ENCODE measurements around the gene UCP3.

The UCP3 gene

DNA sequence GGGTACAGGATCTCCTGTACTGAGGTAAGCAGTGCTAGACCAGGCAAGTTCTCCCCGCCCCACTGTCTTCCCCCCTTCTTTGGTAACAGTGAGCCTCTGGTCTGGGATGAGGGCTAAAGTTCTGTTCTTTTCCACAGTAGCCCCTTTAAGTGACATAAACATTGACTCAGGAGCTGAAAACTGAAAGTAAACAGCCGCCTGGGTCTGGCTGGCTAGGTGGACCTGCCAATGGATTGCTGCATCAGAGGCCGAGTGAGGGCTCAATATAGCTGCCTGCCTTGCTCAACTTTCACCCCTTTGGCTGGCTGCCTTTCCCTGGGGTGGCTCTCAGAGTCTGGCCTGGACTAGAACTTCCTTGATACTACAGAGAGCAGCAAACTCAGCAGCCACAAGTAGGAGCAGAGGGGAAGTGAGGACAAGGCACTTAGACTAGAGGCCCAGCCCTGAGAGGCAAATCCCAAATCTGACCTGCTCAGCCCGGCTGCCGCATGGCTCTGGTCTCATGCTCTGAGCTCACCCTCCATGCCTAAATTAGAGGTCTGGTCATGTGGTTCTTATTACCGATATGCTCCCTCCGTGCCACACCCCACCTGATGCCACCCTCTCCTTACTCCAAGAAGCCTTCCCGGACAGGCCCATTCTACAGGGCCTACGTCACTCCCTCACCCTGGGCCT lies 9.6 kb upstream of the UCP3 start:
- DNase-seq, result no peak

DNA sequence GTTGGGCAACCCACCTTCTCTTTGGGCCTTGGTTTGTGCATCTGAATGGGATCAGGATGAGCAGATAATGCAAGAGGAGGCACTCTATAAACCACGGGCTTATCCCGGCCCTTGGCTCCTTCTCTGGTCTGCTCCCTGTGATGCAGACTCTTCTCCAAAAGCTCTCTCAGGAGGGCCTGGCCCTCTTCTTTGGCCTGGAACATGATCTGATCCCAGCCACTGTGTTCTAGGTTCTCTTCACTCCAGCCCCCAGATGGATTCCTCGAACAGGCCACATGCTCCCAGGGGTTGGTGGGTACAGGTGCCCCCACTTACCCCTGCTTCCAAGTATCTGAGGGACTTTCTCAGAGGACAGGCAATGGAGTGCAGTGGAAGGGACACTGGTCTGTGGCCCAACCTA lies 8.7 kb upstream of the UCP3 start:
- no peak for DNase-seq

DNA sequence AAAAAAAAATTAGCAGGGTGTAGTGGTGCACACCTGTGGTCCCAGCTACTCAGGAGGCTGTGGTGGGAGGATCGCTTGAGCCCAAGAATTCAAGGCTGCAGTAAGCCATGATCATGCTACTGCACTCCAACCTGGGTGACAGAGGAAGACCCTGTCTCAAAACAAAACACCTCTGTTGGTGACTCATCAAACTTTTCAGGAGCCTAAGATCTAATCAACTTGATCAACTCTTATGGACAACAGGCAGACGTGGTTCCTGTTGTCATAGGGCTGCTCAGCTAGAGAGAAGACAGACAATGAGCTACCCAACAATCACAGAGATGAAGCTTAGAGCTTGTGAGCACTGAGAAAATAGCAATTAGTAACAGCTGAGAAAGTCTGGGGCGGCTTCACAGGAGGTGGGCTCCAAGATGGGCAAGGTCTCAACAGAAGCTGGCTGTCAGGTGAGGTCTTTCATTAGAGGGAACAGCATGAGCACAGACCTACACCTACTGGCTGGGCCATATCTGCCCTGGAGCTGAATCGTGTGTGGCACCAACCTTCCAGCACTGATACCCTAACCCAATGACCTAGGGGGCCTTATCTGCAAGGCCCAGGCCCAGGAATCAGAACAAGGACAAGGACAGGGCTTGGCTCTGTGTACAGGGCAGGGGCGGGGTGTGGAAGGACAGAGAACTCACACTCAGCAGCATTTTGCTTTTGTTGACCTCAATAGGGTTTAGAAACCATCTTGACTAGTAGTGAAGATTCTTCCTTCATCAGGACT lies 7.2 kb upstream of the UCP3 start:
- DNase-seq, result no peak

DNA sequence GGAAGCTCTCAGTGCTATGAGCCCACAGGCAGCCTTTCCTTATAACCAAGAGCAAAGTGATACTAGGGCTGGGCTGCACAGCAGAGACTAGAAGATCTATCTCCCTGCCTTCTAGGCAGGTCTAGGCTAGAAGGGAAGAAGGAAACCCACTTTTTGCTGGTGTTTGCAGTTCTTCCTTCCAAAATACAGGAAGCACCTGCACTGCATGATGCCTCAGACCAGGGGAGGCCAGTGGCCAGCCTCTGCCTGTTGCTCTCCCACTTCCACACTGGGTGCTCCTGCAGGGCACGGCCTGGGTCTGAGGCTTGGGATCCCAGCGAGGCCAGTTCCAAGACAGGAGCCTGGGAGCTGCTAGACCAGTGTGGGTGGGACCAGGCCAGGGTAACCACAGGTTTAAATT lies 6.0 kb upstream of the UCP3 start:
- DNase-seq, result no peak

DNA sequence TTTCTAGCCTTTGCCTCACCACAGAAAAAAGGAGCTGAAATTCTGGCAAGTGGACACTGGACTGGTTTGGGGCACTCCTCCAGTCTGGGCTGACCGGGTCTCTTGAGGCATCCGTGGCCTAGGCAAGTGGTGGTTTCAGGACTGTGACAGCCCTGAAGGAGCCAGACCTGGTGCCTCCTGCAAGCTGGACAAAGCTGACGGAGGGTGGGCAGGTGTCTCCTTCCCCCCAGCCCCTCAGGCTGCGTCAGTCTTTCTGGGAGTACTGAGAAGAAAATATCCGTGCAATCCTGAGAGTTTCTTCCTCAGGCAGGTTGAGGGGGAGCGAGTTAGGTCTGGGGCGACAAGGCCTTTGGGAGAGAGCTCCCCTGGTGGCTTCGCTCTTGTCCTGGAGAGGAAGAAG lies 4.3 kb upstream of the UCP3 start:
- no peak for DNase-seq

DNA sequence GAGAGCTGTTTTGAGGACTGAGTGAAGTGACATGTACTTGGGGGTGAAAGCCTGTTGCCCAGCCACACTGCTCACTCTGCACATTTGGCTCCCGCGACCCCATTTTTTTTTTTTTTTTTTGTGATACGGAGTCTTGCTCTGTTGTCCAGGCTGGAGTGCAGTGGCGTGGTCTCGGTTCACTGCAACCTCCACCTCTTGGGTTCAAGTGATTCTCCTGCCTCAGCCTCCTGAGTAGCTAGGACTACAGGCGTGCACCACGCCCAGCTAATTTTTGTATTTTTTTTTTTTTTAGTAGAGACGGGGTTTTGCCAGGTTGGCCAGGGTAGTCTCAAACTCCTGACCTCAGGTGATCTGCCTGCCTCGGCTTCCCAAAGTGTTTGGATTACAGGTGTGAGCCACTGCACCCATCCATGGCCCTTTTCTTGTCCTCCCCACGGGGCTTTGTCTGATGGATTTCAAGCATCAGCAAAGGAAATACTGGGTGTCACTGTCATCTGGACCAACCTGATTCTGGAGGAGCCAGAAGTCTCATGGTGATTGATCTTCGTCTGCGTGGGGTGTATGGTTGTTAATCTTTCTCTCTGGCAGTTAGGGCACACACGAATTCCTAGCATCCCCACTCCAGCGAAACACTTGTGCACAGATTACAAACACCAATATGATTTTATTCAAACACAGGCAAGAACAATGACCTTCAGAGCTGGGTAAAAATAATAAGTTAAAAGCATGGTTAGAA lies 3.4 kb upstream of the UCP3 start:
- no peak for DNase-seq

DNA sequence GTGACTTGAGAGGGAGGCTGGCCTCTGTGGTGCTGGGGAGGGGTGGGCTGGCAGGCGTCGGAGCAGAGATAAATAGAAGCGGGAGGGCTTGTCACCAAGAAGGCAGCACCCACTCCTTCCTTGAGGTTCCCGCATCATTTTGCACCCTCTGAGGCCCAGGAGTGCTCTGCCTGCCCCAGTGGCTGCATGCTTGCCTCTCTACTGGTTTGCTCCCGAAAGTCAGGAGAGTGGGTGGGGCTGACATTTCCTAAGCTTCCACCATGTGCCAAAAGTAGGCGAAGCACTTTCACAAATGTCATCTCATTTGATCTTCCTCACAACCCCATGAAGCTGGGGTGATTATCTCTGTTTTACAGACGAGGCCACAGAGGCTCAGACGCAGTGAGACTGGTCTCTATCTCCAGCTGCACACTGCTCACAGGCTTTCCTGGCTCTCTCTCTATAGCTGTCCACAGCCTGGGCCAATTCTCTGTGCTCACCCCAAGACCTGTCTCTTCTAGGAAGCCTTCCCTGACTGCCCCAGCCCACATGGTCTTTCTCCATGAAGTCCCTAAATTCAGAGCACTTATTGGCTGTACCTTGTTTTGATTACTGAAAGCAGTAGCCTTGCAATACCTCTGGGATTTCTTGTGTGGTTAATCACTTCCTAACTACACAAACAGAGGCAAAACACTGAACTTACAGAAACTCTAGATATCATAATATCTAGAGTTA lies 2.6 kb upstream of the UCP3 start:
- DNase-seq, result no peak

DNA sequence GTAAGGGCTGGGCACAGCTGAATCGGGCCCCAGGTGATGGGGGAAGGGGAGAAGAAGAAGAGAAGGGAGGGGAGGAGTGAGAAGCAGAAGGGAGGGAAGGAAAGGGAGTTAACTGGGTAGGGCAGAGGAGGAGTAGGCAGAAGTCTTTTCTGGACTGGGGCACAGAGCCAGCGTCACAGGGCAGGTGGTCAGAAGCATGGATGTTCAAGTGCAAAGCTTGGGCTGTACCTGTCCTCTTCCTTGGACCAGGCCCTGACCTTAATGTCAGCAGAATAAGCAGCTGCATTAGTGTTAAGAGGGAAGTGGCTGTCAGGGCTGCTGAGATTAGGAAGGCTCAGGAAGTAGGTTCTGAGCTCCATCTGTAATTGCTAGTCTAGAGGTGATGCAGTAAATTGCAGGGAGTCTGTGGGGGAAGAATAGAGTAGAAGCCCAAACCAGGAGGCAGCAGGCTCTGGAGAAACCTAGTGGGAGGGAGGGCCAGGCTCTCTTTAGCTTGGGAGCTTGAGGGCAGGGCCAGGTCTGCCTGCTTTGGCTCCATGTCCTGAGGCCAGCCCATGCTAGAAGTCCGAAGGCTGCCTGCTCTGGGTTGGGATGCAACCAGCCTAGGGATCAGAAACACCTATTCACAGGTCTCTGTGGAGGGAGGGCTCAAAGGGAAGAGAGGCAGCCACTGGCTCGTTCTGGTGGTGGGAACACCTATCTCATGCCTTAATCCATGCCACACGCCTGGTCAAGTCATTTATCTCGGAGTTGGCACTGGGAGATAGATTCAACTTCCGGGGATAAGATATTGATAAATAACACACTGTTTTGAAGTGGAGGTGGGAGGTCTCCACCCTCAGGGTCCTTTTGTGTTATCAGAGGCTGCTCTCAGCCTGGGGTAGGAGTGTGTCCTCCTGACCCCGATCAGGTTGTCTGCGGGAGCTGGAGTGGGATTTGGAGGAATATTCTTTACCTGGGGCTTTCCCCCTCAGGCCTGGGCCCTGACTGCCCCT lies 1.7 kb upstream of the UCP3 start:
- no peak for DNase-seq

DNA sequence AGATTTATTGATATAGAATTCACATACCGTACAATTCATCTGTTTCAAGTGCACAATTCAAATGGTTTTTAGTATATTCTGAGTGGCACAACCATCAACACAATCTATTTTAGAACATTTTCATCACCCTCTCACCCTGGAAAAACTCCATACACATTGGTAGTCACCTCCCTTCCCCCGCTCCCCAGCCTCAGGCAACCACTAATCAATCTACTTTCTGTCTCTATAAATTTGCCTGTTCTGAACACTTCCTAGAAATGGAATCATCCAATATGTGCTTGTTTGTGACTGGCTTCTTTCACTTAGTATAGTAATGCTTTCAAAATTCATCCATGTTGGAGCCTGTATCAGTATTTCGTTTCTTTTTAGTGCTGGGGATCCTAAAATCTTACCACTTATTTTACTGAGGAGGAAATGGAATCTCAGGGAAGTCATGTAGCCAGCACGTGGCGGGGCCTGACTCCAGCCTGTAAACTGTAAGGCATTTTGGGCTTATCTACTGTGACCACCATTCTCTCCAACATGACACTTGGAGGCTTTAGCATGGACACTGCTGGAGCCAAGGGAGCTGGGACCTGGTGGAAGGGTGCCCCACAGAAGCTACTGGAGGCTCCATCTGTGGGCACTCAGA lies 905 bp upstream of the UCP3 start:
- no peak for DNase-seq

DNA sequence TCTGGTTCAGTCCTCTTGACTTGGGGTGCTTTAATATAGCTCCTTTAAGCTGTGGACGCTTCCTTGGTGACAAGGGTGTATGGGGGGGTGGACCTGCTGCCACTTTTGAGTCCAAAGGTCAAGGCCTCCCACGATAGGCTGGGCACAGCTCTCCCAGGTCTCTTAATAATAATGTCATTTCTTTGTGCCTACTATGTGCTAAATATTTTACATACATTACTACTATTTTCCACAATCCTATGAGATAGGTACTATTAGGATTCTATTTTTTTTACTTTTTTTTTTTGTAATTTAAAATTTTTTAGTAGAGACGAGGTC lies 304 bp upstream of the UCP3 start:
- DNase-seq, result no peak

DNA sequence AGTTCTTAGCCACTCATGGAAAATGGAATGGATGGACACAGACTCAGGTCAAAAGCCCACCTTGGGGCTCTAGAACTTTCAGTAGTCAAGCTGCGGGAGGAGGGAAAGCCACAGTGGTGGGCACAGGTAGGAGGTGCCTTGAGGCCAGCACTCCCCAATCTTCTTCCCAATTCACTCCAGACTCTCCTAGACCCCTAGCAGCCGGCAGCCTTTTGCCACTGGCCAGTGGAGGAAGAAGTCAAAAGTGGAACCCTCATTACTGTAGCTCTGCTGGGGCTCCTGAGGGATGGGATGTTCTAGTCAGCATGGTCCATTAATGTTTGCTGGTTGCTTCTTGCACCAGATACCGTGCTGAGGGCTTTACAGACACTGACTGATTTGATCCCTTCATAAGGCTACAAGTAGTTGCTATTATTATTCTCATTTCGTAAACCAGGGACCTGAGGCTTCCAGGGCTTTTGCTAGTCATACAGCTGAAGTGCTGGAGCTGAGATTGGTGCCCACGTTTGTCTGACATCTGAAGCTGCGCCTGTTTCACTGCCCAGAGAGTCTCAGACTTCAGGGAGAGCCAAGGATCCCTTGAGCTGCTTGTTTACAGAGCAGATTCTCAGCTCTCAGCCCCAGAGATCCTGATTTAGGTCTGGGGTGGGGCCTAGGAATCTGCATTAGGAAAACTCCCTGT lies 1.1 kb downstream of the UCP3 start:
- no peak for DNase-seq

DNA sequence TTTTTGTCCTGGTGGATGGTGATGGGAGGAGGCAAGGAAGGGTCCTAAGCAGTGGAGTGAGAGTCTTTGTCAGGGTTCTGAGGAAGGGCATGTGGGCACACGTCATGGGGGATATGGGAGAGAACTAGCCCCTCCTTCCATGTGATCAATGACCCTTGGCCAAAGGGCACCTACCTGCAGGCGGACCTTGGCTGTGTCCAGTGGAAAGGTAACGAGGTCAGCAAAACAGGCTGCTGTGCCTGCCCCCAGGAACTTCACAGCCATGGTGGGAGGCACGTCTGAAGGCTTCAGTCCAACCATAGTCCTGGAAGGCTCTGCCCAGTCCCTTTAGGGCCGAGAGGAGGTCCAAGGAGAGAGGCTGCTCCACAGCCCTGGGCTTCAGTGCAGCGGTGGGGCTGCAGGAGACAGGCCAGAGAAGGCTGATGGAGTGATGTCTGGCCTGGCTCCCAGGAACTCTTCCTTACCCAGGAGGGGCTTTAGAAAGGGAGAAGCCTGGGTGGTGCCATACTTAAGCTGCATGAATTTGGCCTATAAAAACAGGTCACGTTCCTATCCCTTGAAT lies 2.1 kb downstream of the UCP3 start:
- no peak for DNase-seq

DNA sequence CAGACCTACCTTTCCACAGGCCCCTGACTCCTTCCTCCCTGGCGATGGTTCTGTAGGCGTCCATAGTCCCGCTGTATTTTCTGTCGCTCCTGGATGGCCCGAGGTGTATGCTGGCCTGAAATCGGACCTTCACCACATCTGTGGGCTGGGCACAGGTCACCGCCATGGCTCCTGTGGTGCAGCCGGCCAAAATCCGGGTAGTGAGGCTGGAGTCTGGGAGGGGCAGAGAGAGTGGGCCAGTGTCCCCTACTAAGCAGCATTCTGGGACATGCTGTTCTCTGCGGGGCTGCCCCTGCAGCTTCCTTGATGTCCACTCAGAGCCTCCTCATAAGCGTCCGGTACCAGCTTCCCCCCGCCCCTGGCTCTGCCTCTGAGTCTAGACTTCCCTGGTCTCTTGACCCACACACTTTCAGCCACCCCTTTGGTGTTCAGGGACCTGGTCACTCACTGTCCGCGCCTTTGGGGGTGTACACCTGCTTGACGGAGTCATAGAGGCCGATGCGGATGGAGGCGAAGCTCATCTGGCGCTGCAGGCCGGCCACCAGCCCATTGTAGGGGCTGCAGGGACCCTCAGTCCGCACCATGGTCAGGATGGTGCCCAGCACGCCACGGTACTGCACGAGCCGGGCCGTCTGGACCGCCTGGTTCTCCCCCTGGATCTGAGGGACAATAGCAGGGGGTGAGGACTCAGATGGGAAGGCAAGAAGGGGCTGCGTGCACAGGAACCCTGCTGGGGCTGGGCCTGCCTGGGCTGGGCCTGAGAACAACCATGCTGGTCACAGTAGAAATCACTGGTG lies 3.0 kb downstream of the UCP3 start:
- no peak for DNase-seq

DNA sequence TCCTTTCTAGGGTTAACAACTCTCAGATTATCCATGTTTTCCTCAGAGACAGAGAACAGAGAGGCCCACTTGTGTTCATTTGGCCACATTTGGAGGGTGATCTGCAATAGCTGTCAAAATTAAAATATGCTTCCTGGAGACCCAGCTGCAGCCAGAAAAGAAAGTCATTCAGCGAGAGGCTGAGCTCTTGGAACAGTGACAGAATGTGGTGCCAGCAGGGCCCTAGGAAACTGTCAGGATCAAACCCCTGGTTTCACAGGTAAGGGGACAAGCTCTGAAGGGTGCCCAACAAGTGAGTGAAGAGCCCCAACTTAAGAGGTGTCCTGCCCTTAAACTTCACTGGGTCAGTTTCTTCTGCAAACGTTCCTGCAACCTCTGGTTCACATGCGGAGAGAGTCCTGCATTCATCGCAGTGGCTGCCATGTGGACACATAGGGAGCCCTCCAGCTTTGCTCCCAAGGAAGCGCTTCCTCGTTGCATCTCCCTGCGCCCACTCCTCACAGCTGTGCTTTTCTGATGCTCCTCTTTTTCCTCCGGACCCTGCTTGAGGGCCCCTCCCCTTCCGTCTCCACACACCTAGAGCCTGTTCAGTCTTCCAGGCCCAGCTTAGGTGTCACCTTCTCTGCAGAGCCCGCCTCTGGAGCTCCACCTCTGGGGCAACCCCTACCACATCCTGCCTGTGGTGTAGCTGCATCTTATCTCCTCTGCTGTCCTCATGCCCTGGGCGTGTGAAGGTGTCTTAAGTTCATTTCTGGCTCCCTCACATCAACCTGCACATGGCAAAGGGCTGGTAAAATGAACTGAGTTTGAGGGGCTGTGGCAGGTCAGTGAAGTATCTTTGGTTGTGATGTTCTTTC lies 3.9 kb downstream of the UCP3 start:
- DNase-seq, result no peak

DNA sequence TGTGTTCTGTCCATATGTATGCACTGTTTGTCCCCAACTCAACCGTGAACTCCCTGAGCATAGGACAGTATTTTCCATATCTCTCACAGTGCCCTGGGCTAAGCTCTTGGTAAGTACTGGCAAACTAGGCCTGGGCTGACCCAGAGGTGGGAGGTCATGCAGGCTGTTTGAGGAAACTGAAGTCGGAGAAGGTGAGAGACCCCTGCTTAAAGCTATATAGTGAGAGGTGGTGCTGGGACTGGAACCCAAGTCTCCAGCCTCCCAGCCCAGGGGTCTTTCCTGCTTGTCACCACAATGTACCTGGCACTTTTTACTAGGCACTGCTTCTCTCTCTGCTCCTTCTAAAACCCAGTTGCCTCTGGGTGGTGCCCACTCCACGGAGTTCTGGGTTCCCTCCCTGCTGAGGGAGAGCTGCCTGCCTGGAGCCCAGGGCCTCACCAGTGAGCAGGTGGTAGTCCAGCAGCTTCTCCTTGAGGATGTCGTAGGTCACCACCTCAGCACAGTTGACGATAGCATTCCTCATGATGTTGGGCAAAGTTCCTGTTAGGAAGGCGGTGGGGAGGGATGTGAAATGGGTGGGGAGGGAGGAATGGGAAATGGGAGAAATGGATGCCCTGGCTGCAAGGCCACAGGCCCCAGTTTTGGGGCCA lies 4.7 kb downstream of the UCP3 start:
- no peak for DNase-seq

DNA sequence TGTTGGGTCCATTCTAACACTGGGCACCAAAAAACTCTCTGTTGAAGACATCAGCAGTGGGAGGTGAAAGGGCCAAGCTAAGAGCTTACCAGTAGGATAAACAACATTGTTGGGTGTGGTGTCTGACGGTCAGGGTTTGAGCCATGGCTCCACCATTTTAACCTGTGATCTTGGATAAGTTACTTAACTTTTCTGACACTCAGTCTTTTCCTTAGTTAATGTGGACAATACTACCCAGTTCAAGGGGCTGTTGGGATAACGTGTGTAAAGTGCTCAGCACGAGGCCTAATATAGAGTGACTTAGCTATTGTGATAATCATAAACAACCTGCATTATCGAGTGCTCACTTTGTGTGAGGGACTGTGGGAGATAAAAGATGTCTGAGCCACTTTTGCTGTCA lies 6.1 kb downstream of the UCP3 start:
- DNase-seq, result no peak

DNA sequence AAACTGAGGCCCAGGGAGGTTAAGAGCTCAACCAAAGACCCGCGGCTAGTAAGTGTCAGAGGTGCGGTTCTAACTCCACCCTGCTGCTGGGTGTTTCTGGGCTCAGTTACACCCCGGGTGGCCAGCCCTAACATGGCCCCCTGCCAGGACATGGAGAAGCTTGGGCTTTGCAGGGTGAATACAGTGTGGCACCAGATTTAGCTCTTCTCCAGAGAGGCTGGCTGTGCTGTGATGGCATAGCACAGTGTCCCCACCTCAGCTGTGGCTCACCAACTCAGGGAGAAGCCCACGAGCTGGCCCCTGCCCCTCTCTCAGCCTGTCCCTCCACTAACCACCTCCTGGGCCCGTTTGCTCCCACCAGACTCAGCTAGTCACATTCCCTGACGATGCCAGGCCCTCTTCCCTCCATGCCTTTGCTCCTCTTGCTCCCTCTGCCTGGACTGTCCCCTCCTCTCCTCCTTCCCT lies 7.0 kb downstream of the UCP3 start:
- DNase-seq, result no peak
